Stimulated activated CD8-positive, alpha-beta memory T cell treated with anti-CD3 and anti-CD28 coated beads, Interleukin-7, amount 100 ng/mL, for 4 hours (primary cell): ENCODE results near the gene DPP10.
"Not testable (repeated sequence)": the region's sequence is repeated elsewhere in the genome, so short reads cannot be mapped to it uniquely, and the experiment has no call there.

Source experiments
- DNase-seq, 2 donors: peaks; one replicate each; pipeline ENCODE4 v3.0.0-alpha.2; 2020; ENCODE audit warnings: low read depth in 2 of 2

Gene DPP10

DNA sequence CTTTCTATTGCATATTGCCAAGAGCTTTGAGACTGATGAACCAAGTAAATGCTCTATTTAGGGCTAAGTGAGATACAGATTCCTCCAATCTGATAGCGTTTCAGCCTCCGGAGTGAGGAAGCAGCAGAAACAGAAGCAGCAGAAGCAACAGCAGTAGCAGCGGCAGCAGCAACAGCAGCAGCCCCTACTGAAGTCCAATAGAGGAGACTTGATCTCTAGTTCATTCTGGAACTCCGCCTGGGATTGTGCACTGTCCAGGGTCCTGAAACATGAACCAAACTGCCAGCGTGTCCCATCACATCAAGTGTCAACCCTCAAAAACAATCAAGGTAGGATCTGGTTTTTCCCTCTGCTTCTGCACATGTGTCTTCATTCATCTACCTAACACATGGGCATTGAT, at the start of gene DPP10:
TSS of gene DPP10 (plus strand) at position 132 of the 400 bp plus-strand sequence.
- no peak for DNase-seq

DNA sequence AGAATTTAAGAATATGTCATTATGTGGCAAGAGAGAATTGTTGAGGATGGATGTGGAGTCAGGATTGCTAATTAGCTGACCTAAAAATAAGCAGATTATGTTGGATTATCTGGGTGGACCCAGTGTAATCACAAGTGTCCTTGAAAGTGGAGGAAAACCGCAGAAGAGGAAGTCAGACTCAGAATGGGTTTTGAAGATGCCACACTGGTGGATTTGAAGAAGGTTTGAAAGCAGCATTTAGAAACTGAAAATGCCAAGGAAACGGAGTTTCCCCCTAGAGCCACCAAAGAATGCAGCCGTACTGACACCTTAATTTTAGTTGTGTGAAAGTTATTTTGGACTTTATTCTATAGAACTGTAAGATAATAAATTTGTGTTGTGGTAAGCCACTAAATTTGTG, 41.6 kb upstream of the DPP10 start:
- DNase-seq, result no peak

DNA sequence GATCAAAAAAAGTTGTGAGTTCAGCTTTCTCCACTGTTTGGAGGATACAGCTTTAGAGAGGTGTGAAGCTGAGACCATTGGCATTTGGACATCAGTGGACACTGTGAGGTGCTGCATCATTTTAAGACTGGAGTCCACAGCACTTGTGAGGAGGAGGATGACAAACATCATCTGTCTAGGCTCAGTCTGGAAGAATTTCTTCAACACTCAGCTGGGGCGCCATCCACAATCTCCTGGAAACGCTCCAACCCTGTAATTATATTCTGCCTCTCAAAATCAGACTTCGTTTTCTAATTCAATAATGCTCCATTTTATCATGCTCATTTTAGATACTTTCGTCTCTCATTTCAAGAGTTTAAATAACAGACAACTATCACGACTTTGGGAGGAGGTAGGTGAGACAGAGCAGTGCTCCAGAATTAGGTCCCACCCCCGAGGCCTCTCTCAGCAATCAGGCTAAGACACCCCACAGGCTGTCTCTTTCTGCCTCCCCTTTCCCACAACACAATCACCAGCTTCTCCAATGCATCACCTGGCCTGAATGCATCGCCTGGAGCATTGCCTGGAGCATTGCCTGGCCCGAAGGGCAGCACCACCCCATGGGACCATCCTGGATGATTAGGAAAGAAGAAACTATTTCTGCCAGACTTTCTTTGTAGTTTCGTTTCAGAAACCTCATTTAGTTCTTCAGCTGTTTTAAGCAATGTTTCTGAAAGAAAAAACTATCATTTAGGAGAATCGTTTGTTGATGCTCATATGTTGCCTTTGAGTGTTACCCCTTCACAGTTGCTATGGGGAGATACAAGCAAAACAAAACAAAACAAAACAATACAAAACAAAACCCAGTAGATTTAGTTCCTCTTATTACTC, 37.0 kb upstream of the DPP10 start:
- no peak for DNase-seq

DNA sequence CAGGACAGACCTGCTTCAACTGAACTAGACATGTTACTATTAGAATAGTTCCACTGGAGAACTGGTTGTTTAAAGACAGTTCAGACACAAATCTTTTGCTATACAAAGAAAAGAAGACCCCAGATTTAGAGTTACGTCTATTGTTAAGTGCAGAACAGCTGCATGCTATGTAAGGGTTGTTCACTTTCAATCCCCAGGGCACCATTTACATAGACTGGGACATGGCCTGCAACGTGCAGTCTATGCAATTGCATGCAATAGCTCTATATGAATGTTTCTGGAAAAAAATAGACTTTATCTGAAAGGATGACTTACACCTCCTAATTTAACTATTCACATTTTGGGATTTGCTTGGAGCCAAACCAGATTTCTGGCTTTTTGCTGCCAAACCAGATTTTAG, 36.1 kb upstream of the DPP10 start:
- no peak for DNase-seq

DNA sequence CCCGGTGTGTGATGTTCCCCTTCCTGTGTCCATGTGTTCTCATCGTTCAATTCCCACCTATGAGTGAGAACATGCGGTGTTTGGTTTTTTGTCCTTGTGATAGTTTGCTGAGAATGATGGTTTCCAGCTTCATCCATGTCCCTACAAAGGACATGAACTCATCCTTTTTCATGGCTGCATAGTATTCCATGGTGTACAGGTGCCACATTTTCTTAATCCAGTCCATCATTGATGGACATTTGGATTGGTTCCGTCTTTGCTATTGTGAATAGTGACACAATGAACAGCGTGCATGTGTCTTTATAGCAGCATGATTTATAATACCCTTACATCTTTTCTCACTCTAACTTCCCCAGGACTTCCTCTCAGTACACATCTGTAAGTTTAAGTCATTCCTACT, 35.1 kb upstream of the DPP10 start:
- not testable (repeated sequence) for DNase-seq

DNA sequence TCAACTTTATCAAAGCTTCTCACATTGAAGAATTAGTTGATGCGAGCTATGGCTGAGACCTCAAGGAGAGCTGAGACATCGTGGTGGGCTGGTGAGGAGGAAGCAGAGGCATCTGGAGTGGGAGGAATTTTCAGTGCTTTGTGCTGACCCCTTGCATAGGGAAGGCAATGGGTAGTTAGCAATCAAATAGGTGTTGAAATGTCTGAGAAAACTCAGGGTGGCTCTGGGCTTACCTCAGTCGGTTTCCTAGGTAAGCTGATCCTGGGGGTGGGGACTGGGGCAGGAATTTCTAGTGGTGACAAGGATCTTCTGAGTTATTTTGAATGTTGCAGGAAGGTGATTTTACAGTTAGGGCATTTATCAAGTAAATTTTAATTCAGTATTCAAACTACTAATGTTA, 20.7 kb upstream of the DPP10 start:
- DNase-seq, result no peak

DNA sequence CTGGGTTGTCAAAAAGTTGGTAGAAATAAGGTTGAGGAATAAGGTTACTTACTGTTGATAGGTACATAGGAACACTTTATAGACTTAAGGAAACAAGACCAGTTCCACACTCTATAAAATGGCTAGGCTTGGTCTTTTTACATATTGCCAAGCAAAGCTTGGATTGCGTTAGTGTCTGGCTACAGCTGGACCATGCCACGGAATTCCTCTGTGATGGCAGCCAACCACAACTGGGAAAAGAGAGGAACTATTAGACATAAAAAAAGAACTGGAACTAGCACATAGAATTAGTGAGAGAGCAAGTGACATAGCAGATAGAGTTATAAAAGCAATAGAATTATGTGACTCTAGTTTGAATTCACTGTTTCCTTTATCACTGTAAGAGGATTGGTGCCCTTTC, 17.7 kb upstream of the DPP10 start:
- no peak for DNase-seq

DNA sequence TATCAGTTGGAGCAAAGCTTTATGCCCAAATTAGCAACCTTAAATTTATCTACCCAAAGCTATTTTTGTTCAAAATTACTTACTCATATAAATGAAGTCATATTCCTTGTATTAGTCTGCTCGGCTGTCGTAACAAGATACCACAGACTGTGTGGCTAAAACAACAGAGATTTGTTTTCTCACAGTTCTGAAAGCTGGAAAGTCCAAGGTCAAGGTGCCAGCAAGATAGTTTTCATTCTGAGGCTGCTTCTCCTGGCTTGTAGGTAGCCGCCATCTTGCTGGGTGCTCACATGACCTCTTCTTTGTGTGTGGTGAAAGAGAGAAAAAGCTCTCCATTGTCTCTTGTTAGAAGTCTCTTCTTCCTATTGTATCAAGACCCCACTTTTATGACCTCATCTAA, 15.7 kb upstream of the DPP10 start:
- DNase-seq, result no peak

DNA sequence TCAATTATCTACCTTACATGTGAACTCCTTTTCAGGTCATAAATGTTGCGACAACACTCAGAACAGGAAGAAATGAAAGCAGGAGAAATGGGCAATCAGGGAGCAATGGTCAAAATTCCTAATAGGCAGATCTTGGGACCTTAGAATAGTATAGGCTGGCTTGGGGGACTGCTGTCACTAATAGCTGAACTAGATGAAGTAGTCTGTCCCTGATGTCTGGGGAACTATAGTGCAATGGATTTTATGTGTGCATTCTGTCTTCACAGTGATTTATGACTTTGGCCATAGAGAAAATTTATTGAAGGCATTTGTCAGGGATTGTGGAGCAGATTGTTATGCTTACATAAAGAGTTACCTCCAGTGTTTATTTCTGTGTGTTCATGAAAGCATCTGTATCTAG, 6.1 kb upstream of the DPP10 start:
- DNase-seq, result no peak

DNA sequence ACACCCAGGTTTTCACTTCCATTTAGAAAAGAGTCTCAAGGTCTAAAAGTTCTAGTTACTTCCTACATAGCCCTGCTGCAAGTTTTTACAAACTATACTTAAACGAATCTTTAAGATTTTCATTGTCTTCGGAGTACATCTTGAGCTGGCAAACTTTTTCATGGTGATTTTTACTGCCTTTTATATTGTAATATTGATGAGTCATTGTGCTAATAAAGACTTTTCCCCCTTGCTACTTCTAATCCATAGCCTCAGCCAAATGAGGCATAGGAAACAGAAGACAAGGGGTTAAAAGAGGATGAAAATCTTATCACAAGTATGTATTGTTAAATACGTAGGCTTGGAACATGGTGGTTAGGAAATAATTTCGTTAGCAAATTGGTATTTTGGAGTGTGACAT, 4.1 kb downstream of the DPP10 start:
- DNase-seq, result no peak

DNA sequence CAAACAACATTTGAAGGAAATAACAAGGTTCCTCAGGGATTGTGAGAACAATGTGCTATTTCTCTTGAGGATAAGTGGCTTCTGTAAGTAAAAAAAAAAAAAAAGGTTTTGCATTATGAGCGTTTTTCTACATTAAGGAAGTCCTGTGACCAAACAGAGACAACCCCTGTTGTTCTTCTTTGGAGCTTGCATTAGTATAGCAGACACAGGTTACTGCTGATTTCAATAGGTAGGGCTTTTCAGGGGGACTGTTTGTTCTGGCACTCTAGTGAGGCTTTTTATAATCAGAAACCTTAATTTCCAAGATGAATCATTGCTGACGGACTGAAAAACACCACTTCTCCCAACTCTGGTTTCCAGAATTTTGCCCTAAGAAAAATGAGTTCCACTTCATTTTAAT, 8.2 kb downstream of the DPP10 start:
- no peak for DNase-seq

DNA sequence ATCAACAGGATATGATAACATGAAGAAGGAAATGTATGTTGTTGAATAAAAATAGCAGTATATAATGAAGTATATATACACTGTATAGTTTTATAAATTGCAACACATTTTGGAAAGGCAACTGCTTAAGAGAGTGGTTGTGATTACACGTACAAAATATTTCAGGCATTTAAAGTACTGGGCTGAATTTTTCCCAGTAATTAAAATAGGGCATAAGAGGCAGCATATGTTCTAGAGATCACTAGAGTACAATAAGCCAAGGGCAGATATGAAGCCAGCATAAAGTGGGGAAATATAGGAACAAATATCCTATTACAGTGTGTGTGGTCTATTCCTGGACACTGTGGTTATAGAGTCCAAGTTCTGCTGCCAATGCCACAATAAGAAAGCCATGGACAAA, 14.1 kb downstream of the DPP10 start:
- no peak for DNase-seq

DNA sequence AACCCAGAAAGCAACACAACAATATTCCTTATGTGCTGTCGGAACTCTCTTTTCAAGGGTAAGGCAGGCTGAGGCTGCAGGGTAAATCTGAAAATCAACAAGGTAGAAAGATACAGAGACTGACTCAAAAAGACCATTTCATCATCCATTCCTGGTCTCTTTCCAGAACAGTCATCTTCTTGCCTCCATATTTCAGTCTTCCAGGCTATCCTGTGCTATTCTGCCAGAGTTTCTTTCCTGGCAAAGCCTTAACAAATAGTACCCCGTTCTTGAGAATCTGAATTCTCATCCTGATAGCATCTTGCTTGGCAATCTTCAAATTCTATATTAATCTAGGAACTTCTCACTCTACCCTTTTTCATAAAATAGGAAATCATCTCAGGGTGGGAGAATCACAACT, 15.5 kb downstream of the DPP10 start:
- no peak for DNase-seq

DNA sequence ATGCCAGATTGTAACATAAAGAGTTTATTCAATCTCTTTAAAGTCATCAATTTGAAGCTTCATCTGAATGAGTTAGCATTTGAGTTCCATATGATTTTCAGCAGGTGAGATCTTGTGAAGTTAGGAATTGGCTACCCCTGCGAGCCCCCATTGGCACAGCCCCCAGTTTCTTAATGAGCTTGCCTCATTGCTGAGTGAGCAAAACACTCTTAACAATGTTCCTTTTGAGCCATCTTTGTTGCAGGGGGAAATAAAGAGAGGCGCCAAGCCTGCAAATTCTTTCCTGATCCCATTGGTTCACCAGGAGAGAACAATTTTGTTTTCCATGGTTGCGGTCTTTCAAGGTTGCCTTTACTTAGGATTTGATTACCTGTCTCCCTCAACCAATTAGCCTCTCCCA, 18.7 kb downstream of the DPP10 start:
- no peak for DNase-seq

DNA sequence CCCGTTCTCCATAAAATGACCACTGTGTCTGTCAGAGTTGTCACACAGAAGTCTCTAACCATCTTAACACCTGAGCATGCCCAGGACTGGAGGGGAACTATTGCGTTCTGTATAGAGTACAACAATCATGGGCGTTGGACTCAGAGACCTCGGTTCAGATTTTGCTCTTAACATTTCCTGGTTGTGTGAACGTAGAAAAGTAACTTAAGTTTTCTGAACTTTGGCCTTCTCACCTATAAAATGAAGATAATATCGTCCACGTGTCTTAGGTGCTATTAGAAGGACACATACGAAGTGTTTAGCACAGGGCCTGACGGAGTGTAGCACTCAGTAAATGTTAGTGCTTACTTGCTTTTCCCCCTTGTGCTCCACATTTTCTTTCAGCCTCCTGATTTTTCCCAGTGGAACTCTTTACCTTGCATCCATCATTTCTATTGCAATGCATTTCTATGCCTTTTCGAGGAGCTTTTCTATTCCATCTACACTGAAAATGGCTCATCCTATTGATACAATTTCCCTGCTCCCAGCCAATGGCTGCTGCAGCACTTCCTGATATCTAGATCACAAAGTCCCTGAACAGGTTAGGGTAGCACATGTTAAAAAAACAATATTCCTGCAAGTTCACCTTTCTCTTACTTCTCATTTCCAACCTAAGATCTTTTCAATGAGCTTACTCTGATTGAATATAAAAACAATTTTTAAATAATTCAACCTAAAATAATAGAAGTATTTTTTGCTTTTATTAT, 22.7 kb downstream of the DPP10 start:
- no peak for DNase-seq

DNA sequence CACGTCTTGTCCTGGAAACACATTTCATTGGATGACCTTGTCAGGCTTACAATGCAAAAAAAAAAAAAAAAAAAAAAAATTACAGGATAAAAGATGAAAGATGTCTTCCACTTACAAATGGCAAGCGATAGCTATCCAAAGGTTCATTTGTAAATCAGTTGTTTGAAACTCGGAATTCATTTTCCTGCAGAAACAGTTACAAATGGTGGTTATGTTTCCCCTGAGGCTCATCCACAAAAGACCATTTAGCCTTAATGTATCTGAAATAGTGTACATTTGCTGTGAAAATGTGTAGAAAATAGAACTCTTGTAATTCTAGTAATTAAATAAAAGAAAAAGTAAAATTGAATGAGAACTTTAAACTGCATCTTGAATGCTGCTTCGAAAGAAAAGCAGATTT, 25.9 kb downstream of the DPP10 start:
- DNase-seq, result no peak

DNA sequence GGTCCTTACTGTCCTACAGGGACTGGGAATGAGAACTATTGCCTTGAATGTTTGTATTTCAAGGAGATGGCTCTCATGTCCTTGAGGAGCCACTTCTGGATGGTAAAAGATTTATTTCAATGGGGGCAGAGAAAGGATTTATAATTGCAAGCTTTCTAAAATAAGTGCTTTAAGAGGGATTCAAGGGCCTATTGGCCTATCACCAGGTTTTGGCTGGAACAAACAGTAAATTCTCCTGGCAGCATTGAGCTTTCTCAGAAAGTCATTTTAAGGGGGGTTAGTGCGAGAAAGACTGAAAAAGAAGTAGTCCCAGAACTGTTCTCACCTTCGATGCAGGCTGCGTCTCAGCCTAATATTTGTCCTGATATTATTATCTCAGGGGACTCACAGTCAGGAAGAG, 29.8 kb downstream of the DPP10 start:
- no peak for DNase-seq

DNA sequence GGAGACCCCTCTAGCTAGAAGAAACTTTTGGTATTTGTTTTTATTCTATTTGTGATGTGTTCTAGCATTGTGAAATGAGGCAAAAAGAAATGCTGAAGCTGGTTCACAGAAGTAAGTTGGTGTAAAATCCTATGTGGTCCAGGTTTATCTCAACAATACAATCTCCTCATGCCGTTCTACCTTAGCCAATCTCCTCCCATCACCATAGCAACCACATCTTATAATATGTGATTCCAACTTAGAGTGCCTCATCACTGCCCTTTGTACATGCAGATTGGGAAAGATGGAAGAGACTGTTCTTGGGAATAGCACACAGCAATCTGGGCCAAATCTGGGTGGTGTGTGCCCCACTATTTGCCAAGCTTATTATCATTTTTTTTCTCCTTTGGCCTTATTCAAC, 30.3 kb downstream of the DPP10 start:
- DNase-seq, result no peak

DNA sequence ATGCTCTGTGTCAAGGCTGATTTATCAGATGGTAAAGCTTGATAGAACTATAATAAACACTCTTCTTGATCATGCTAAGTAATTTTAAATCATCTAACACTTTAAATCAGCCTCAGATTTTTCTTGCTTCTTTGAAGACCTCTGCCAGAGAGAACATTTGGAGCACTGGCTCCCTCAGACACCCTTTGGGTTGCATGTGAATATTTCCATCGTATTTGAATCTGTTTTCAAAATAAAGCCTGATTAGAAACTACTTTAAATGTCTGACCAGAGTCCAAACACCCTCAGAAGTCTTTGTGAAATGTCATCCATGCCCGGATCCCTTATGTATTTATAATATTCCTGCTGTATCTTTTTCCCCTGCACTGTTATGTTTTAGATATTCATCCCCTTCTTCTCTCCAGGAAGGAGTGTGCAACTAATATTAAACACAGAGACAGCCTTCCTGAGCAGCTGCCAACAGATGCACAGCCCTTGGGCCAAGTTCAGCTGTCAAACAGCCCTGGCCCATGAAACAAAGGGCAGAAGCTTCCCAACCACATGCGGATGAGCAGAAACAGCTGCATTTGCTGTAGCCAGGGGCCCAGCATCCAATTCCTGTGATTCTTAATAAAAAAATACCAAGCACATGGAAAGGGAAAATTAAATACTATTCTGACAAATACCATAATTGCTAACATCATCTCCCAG, 46.5 kb downstream of the DPP10 start:
- DNase-seq, result no peak

DNA sequence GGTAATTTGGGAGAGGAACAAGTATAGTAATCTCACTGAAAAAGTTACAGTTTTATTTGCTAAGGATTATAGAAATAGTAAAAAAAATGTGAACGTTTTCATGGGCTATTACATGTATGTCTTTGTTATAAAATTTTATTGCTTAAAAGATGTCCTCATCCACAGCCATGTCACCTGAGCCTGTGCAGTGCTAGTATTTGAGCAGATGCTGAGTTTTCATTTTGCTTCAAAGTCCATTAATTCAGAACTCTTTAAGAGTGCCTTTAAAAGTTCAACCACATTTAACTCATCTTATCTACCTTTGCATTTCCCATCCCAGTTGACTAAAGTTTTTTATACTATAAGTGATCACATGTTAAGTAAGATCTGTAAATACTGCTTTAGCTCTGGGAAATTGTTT, 52.6 kb downstream of the DPP10 start:
- DNase-seq, result no peak

DNA sequence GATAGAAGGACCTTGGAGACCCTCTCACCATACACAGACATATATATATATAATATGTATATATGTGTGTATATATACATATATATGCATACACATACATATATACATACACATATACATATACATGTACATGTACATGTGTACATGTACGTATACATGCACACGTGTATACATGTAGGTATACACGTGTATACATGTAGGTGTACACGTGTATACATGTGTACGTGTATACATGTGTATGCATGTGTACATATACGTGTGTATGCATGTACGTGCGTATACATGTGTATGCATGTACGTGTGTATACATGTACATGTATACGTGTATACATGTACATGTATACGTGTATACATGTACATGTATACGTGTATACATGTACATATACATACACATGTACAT, 54.5 kb downstream of the DPP10 start:
- no peak for DNase-seq

DNA sequence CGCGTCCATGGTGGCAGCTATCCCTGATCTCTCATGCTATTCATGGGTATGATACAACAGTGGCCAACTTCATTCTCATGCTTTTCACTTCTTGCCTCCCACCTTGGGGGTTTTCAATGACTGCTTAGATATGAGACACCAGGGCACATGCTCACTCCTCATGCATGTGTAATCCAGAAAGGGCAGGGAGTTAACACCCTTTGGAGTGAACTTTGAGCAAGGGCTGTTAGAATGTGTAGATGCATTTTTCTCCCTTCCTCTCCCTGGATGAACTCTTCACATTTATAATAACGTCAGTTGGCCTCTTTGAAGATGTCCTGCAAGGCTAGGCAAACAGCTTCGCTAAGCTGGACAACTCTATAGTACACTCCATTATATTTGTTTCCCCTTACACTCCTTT, 56.7 kb downstream of the DPP10 start:
- no peak for DNase-seq

DNA sequence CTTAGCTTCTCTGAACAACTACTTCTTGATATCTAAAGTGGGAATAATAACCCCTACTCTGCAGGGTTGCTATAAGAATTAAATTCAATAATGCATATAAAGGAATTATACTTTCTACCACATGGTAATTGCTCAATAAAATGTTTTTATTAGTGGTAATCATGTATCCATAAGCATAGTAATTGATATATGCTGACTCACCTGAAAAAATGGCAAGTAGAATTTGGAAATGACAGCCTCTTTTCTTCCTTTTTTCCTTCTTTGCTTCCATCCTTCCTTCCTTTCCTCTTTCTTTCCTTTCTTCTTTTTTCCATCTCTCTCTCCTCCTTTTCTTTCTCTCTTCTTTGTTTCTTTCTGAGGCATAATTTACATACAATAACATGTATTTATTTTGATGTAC, 65.3 kb downstream of the DPP10 start:
- no peak for DNase-seq
